Esophagus squamous epithelium (tissue), 5 donors: ENCODE measurements around the gene LYSMD4. TPM values are rescaled to one million over a fixed set of nuclear protein-coding genes. Genes with fewer than 3 reads are reported as not detected.

ENCODE experiments used
- DNase-seq: peaks from one replicate; lab custom pipeline; 2025; lab: John Stamatoyannopoulos, UW
- H3K27ac ChIP-seq, 4 donors: fragments of 200-600 bp; sonication (generic); one replicate each; pipeline ENCODE4 v1.5.1; 2016 to 2019; ENCODE audit warnings: mild to moderate bottlenecking in 1 of 4
- H3K27me3 ChIP-seq, 4 donors: fragments of 200-600 bp; sonication (generic); 1 replicate in 3 of 4; 2 replicates in 1 of 4; pipeline versions ENCODE4 v1.5.1 to v1.6.0; 2017 to 2021; ENCODE audit warnings: antibody characterized with exemption in 1 of 4
- H3K36me3 ChIP-seq, 3 donors: fragments of 200-600 bp; sonication (generic); one replicate each; pipeline ENCODE4 v1.5.1; 2016 to 2019
- H3K4me1 ChIP-seq, 3 donors: fragments of 200-600 bp; sonication (generic); one replicate each; pipeline ENCODE4 v1.5.1; 2017 to 2019
- H3K4me3 ChIP-seq, 4 donors: fragments of 200-600 bp; sonication (generic); 1 replicate in 3 of 4; 2 replicates in 1 of 4; pipeline ENCODE4 v1.5.1; 2016 to 2019; ENCODE audit warnings: mild to moderate bottlenecking in 2 of 4, moderate library complexity in 1 of 4
- H3K9me3 ChIP-seq, 3 donors: fragments of 200-600 bp; sonication (generic); one replicate each; pipeline ENCODE4 v1.5.1; 2016 to 2019
- CTCF ChIP-seq, 6 experiments: fragments of 450-650 bp in 4 of 6; fragments of 200-600 bp in 2 of 6; sonication (generic) in 2 of 6; IDR thresholded peaks; one replicate each; pipeline ENCODE4 v1.5.1; 2016 to 2019; ENCODE audit warnings: antibody characterized with exemption in 6 of 6, mild to moderate bottlenecking in 4 of 6, moderate library complexity in 4 of 6
- POLR2A ChIP-seq, 4 donors: fragments of 450-650 bp; IDR thresholded peaks; one replicate each; pipeline ENCODE4 v1.6.1; 2017; ENCODE audit warnings: antibody characterized with exemption in 4 of 4, mild to moderate bottlenecking in 4 of 4, moderate library complexity in 3 of 4
- WGBS, 2 donors: methylation state at CpG; one replicate each; pipeline ENCODE4 v1.1.5; 2018; 5-methylcytosine and 5-hydroxymethylcytosine counted together
- intact Hi-C: fragments of 100-400 bp; cut with DNase I; formaldehyde crosslinking; loops from one replicate; pipeline ENCODE4 v1.15.0; 2022
- total RNA-seq, 4 donors: library from RNA; depleted of rRNA; stranded (reverse); fragments of >200 nt; gene quantifications; one replicate each; pipeline ENCODE4 v1.1.0, GENCODE V29; 2016
- donor health status: DM: yes; HTN: yes; CAD: no.

LYSMD4 gene
- total RNA-seq, 4 donors from 2014 or later = 9.3 to 18.1 (median 14.1) TPM

- no peak for TF ChIP-seq CTCF (IDR thresholded peaks at IDR 0.05)
- TF ChIP-seq POLR2A (IDR thresholded peaks at IDR 0.05) = no peak
- peaks cover 0 to 39% (median 28%) of the 10 kb centered on the region in 3 donors for H3K4me1 ChIP-seq
- H3K4me3 ChIP-seq = no peak overlapping the region
- peaks cover 7 to 47% (median 8%) of the 10 kb centered on the region in 3 donors for H3K36me3 ChIP-seq
- intact Hi-C loops = loop anchor here (10.0 kb wide), 1 partner anchor 425 kb away; no protein-coding TSS in a partner anchor
- WGBS, 2 donors = 83 to 86% methylated on average over 16 of the region's 16 CpGs
- no peaks in the 10 kb centered on the region for H3K9me3 ChIP-seq
- H3K27ac ChIP-seq = peak overlapping the region; percentile 41 to 73 (median 65)
- no peak for DNase-seq
- H3K27me3 ChIP-seq = no peaks in the 10 kb centered on the region
Observed at GRCh38 chr15:99709243-99709986, 23.8 kb downstream of the LYSMD4 start.

GRCh38 chr15:99708563-99708962, 24.7 kb downstream of the LYSMD4 start:
- DNase-seq = no peak
- intact Hi-C loops = loop anchor here (10.0 kb wide), 1 partner anchor 424 kb away; no protein-coding TSS in a partner anchor

GRCh38 chr15:99707473-99708270, 25.6 kb downstream of the LYSMD4 start:
- DNase-seq = no peak
- Histone ChIP-seq H3K4me1 (peaks cover 0 to 56% (median 39%) of the 10 kb centered on the region in 3 donors), H3K36me3 (peaks cover 7 to 32% (median 8%) of the 10 kb centered on the region in 3 donors), H3K9me3 (no peaks in the 10 kb centered on the region), H3K27ac (peak overlapping the region; percentile 41 to 73 (median 65)), H3K27me3 (no peaks in the 10 kb centered on the region), H3K4me3 (peak overlapping the region in 1 of 4 donors; percentile 29)
- intact Hi-C loops = loop anchor here (10.0 kb wide), 1 partner anchor 423 kb away; no protein-coding TSS in a partner anchor
- TF ChIP-seq CTCF (IDR thresholded peaks at IDR 0.05) (no peak), POLR2A (IDR thresholded peaks at IDR 0.05) (no peak)
- 46 to 57% methylated on average over 11 of the region's 11 CpGs for WGBS, 2 donors

More at GRCh38 chr15:99708563-99708962, 24.7 kb downstream of the LYSMD4 start:
- Histone ChIP-seq H3K4me1 (peaks cover 0 to 47% (median 33%) of the 10 kb centered on the region in 3 donors), H3K27ac (peak overlapping the region; percentile 41 to 73 (median 65)), H3K36me3 (peaks cover 7 to 39% (median 8%) of the 10 kb centered on the region in 3 donors), H3K9me3 (no peaks in the 10 kb centered on the region), H3K27me3 (no peaks in the 10 kb centered on the region), H3K4me3 (peak overlapping the region in 2 of 4 donors; percentile 6 to 25)
- TF ChIP-seq POLR2A (IDR thresholded peaks at IDR 0.05) = peak in 1 of 4 donors; percentile 12
- no peak for TF ChIP-seq CTCF (IDR thresholded peaks at IDR 0.05)
- 24 to 29% methylated on average over 7 of the region's 7 CpGs for WGBS, 2 donors

DNA sequence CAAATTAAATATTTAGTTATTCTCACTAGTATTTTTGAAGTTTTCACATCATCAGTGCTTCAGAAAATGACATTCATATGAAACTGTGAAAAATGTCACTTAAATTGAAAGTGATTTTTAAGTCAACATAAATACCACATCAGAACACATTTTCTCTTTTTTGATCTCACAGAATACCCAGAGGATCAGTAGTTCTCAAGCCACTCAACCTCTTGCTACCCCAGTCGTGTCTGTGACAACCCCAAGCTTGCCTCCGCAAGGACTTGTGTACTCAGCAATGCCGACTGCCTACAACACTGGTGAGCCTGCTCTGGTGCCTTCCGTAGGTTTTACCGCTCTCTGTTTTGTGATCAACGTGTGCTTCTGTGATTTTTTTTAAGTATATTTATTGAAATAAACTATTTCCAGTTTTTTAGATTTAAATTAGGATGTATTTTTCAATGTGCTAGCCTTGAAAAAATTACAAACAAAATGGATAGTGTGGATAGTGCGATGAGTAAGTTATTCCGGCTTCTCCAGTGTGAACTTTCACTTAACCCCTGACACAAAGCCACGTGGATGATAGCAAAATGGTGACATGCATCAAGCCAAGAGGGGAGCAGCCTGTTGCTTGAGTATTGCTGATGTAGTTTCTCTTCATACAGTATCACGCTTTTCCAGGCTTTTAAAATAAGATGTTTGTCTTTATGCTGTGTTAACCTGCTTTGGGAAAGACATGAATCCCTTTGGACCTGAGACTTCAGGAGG, 26.5 kb downstream of the LYSMD4 start:
- H3K36me3 ChIP-seq = peaks cover 0 to 22% (median 7%) of the 10 kb centered on the region in 3 donors

More for the DNA sequence above, 26.5 kb downstream of the LYSMD4 start:
- no peak for TF ChIP-seq POLR2A (IDR thresholded peaks at IDR 0.05)
- no peak for TF ChIP-seq CTCF (IDR thresholded peaks at IDR 0.05)
- Histone ChIP-seq H3K9me3 (no peaks in the 10 kb centered on the region), H3K27ac (peak overlapping the region in 3 of 4 donors; percentile 63 to 73 (median 67)), H3K27me3 (no peaks in the 10 kb centered on the region), H3K4me1 (peaks cover 0 to 57% (median 39%) of the 10 kb centered on the region in 3 donors), H3K4me3 (no peak overlapping the region)
- intact Hi-C loops = loop anchor here (10.0 kb wide), 1 partner anchor 422 kb away; no protein-coding TSS in a partner anchor
- WGBS, 2 donors = 66 to 74% methylated on average over 10 of the region's 10 CpGs
- no peak for DNase-seq
